Naive thymus-derived CD4-positive, alpha-beta T cell (primary cell): ENCODE data around the gene PSORS1C2. TPM values are rescaled to one million over a fixed set of nuclear protein-coding genes. Genes with fewer than 3 reads are reported as not detected.

Experiments used
- ATAC-seq: fragments of 150-1000 bp; cut with Tn5 transposase; 2 replicates; pipeline ENCODE4 v1.10.0; 2021; ENCODE audit warnings: mild to moderate bottlenecking, moderate library complexity
- CTCF ChIA-PET: fragments of 350-600 bp; sonication (Branson Sonifier 250); formaldehyde crosslinking; loops from one replicate; lab custom pipeline; 2021; ENCODE audit warnings: antibody characterized with exemption; lab: Charles Lee
- POLR2A ChIA-PET: fragments of 350-600 bp; sonication (Branson Sonifier 250); formaldehyde crosslinking; loops from one replicate; lab custom pipeline; 2021; ENCODE audit warnings: antibody characterized with exemption, inconsistent platforms; lab: Charles Lee
- DNase-seq, 9 donors: peaks; one replicate each; pipeline versions ENCODE4 v3.0.0 to v3.0.0-alpha.2; 2020 to 2022; ENCODE audit warnings: mixed read lengths in 1 of 9
- H3K27ac ChIP-seq: one replicate; pipeline ENCODE4 v1.7.0; 2013; ENCODE audit warnings: mild to moderate bottlenecking, low read depth, low read length, moderate library complexity
- H3K27me3 ChIP-seq, 2 donors: one replicate each; pipeline ENCODE4 v1.7.0; 2013; ENCODE audit warnings: low read length in 2 of 2, mild to moderate bottlenecking in 2 of 2, moderate library complexity in 2 of 2; ENCODE audit not compliant: control insufficient read depth in 2 of 2, insufficient read depth in 2 of 2
- H3K36me3 ChIP-seq, 3 experiments: 1 replicate in 2 of 3; 2 replicates in 1 of 3; pipeline ENCODE4 v1.7.0; 2013; ENCODE audit warnings: low read length in 3 of 3, mild to moderate bottlenecking in 3 of 3, moderate library complexity in 1 of 3; ENCODE audit not compliant: insufficient read depth in 3 of 3, control insufficient read depth in 2 of 3
- H3K4me1 ChIP-seq, 2 donors: one replicate each; pipeline ENCODE4 v1.7.0; 2013; ENCODE audit warnings: low read length in 2 of 2, mild to moderate bottlenecking in 2 of 2, moderate library complexity in 1 of 2; ENCODE audit not compliant: control insufficient read depth in 2 of 2, insufficient read depth in 2 of 2
- H3K4me3 ChIP-seq: 2 replicates; pipeline ENCODE4 v1.7.0; 2013; ENCODE audit warnings: mild to moderate bottlenecking, low read length
- H3K9me3 ChIP-seq, 3 experiments: 1 replicate in 2 of 3; 2 replicates in 1 of 3; pipeline ENCODE4 v1.7.0; 2013; ENCODE audit warnings: low read length in 3 of 3; ENCODE audit not compliant: control insufficient read depth in 2 of 3
- H3K27ac Mint-ChIP-seq, 9 donors: one replicate each; pipeline ENCODE4 v1.8.0; 2020 to 2022; ENCODE audit warnings: mixed read lengths in 9 of 9, mild to moderate bottlenecking in 8 of 9, moderate library complexity in 5 of 9, inconsistent platforms in 2 of 9
- H3K27me3 Mint-ChIP-seq, 5 donors: one replicate each; pipeline ENCODE4 v1.8.0; 2021 to 2022; ENCODE audit warnings: mixed read lengths in 5 of 5, mild to moderate bottlenecking in 1 of 5
- H3K36me3 Mint-ChIP-seq, 5 donors: one replicate each; pipeline ENCODE4 v1.8.0; 2020 to 2022; ENCODE audit warnings: mixed read lengths in 5 of 5, mild to moderate bottlenecking in 3 of 5, inconsistent platforms in 1 of 5
- H3K4me1 Mint-ChIP-seq, 7 donors: one replicate each; pipeline ENCODE4 v1.8.0; 2020 to 2022; ENCODE audit warnings: mixed read lengths in 7 of 7, mild to moderate bottlenecking in 3 of 7, inconsistent platforms in 1 of 7
- H3K4me3 Mint-ChIP-seq, 10 donors: one replicate each; pipeline ENCODE4 v1.8.0; 2020 to 2022; ENCODE audit warnings: mild to moderate bottlenecking in 10 of 10, mixed read lengths in 10 of 10, moderate library complexity in 6 of 10, inconsistent platforms in 2 of 10
- H3K9me3 Mint-ChIP-seq, 11 donors: one replicate each; pipeline ENCODE4 v1.8.0; 2020 to 2022; ENCODE audit warnings: mixed read lengths in 11 of 11, mild to moderate bottlenecking in 4 of 11, inconsistent platforms in 1 of 11, moderate library complexity in 1 of 11
- intact Hi-C, 2 donors: fragments of 100-400 bp; cut with micrococcal nuclease; formaldehyde crosslinking; loops; one replicate each; pipeline ENCODE4 v1.15.1; 2023
- polyA plus RNA-seq, 2 donors: library from polyadenylated mRNA; unstranded; fragments of 300-500 nt; fragmentation: Illumina TruSeq; gene quantifications; one replicate each; pipeline ENCODE4 v1.2.3, GENCODE V29; 2021
- total RNA-seq, 6 experiments: library from RNA in 5 of 6; stranded (reverse) in 5 of 6; gene quantifications; 1 replicate in 5 of 6; 2 replicates in 1 of 6; pipeline ENCODE4 v1.2.3 and lab custom pipeline; 2021 to 2026

Gene PSORS1C2
- total and polyA plus RNA-seq, 7 experiments from 2014 or later, result not detected

- Histone ChIP-seq H3K36me3 (peaks cover 0 to 5% (median 0%) of the 10 kb centered on the region in 3 experiments), H3K4me1 (peaks cover 12% of the 10 kb centered on the region in 2 donors), H3K27ac (no peak overlapping the region), H3K27me3 (no peaks in the 10 kb centered on the region), H3K4me3 (no peak overlapping the region), H3K9me3 (no peaks in the 10 kb centered on the region)
- Mint-ChIP-seq H3K27me3 (peaks cover 0 to 2% (median 0%) of the 10 kb centered on the region in 5 donors), H3K4me1 (peaks cover 9 to 55% (median 24%) of the 10 kb centered on the region in 7 donors), H3K9me3 (no peaks in the 10 kb centered on the region), H3K4me3 (no peak overlapping the region), H3K36me3 (peaks cover 0 to 10% (median 0%) of the 10 kb centered on the region in 5 donors), H3K27ac (peak overlapping the region in 1 of 9 donors; percentile 15)
- ChIA-PET POLR2A (no interaction called here), CTCF (no interaction called here)
- DNase-seq (no peak), ATAC-seq (no peak)
- intact Hi-C loops, result no loop called here
These were observed 23.7 kb upstream of the PSORS1C2 start for GRCh38 chr6:31162463-31163165.

- peaks cover 0 to 5% (median 0%) of the 10 kb centered on the region in 3 experiments for H3K36me3 ChIP-seq
- DNase-seq (no peak), ATAC-seq (no peak)
- no peaks in the 10 kb centered on the region for H3K9me3 Mint-ChIP-seq
- peak overlapping the region in 2 of 10 donors; percentile 20 to 52 for H3K4me3 Mint-ChIP-seq
- CTCF ChIA-PET, result interaction anchor here (2.7 kb wide), 1 partner anchor 205 kb away, joined by 6 read pairs; no protein-coding TSS in a partner anchor
- peaks cover 16 to 65% (median 29%) of the 10 kb centered on the region in 7 donors for H3K4me1 Mint-ChIP-seq
- H3K36me3 Mint-ChIP-seq, result peaks cover 0 to 10% (median 0%) of the 10 kb centered on the region in 5 donors
- no peaks in the 10 kb centered on the region for H3K9me3 ChIP-seq
- POLR2A ChIA-PET, result interaction anchor here (0.6 to 1.2 kb wide), 2 partner anchors 13 to 196 kb away, joined by 3 read pairs; no protein-coding TSS in a partner anchor
- H3K27ac Mint-ChIP-seq, result no peak overlapping the region
- no peak overlapping the region for H3K27ac ChIP-seq
- H3K27me3 ChIP-seq, result no peaks in the 10 kb centered on the region
- no peak overlapping the region for H3K4me3 ChIP-seq
- intact Hi-C loops, result no loop called here
- H3K4me1 ChIP-seq, result peaks cover 12 to 18% of the 10 kb centered on the region in 2 donors
- H3K27me3 Mint-ChIP-seq, result peaks cover 0 to 2% (median 0%) of the 10 kb centered on the region in 5 donors
These were observed 22.6 kb upstream of the PSORS1C2 start for GRCh38 chr6:31161216-31162126.

GRCh38 chr6:31158863-31159855 is 20.3 kb upstream of the PSORS1C2 start:
- Mint-ChIP-seq H3K36me3 (peaks cover 4 to 11% (median 8%) of the 10 kb centered on the region in 5 donors), H3K27me3 (peaks cover 0 to 2% (median 0%) of the 10 kb centered on the region in 5 donors), H3K4me3 (peak overlapping the region; percentile 82 to 97 (median 91)), H3K27ac (peak overlapping the region; percentile 62 to 96 (median 85)), H3K9me3 (no peaks in the 10 kb centered on the region), H3K4me1 (peaks cover 21 to 65% (median 29%) of the 10 kb centered on the region in 7 donors)
- no peaks in the 10 kb centered on the region for H3K27me3 ChIP-seq
- no peak for ATAC-seq
- POLR2A ChIA-PET, result interaction anchor here (0.6 to 3.9 kb wide), 7 partner anchors 10 to 284 kb away, joined by 3 to 26 read pairs (median 6); no protein-coding TSS in a partner anchor
- CTCF ChIA-PET, result interaction anchor here (0.6 to 2.7 kb wide), 3 partner anchors 33 to 584 kb away, joined by 5 to 6 read pairs (median 5); no protein-coding TSS in a partner anchor
- H3K9me3 ChIP-seq, result no peaks in the 10 kb centered on the region
- H3K27ac ChIP-seq, result peak overlapping the region; percentile 82
- intact Hi-C loops, result loop anchor here (1.0 to 5.0 kb wide), 15 partner anchors 21 to 1036 kb away; partner anchors contain the start of genes HLA-C (in 2 of the 2), MRPS18B (in 2 of the 2), PPP1R10 (in 2 of the 2) and C6orf136 (in 1 of the 2)
- H3K4me3 ChIP-seq, result peak overlapping the region; percentile 82
- H3K4me1 ChIP-seq, result peaks cover 12 to 18% of the 10 kb centered on the region in 2 donors
- DNase-seq, result peak in 4 of 9 donors; percentile 19 to 38 (median 30)
- H3K36me3 ChIP-seq, result peaks cover 0 to 13% (median 0%) of the 10 kb centered on the region in 3 experiments

- intact Hi-C loops, result loop anchor here (1.0 to 5.0 kb wide), 14 partner anchors 21 to 1036 kb away; partner anchors contain the start of genes HLA-C (in 2 of the 2), MRPS18B (in 2 of the 2), PPP1R10 (in 2 of the 2) and C6orf136 (in 1 of the 2)
- peaks cover 21 to 56% (median 29%) of the 10 kb centered on the region in 7 donors for H3K4me1 Mint-ChIP-seq
- H3K4me1 ChIP-seq, result peaks cover 12 to 18% of the 10 kb centered on the region in 2 donors
- ChIA-PET CTCF (interaction anchor here (0.6 to 2.7 kb wide), 5 partner anchors 34 to 1059 kb away, joined by 4 to 6 read pairs (median 5); no protein-coding TSS in a partner anchor), POLR2A (interaction anchor here (0.6 to 3.9 kb wide), 7 partner anchors 11 to 285 kb away, joined by 3 to 26 read pairs (median 6); no protein-coding TSS in a partner anchor)
- no peaks in the 10 kb centered on the region for H3K9me3 ChIP-seq
- H3K36me3 ChIP-seq, result peaks cover 0 to 19% (median 0%) of the 10 kb centered on the region in 3 experiments
- DNase-seq (peak; percentile 97 to 99 (median 98)), ATAC-seq (peak; percentile 96)
- peaks cover 0 to 2% (median 0%) of the 10 kb centered on the region in 5 donors for H3K27me3 Mint-ChIP-seq
- peak within 1 kb of the TSS; percentile 82 for H3K27ac ChIP-seq
- H3K9me3 Mint-ChIP-seq, result no peaks in the 10 kb centered on the region
- H3K27me3 ChIP-seq, result no peaks in the 10 kb centered on the region
- H3K27ac Mint-ChIP-seq, result peak within 1 kb of the TSS; percentile 62 to 96 (median 89)
- H3K4me3 ChIP-seq, result peak within 1 kb of the TSS; percentile 82
- peak within 1 kb of the TSS; percentile 82 to 97 (median 91) for H3K4me3 Mint-ChIP-seq
- peaks cover 4 to 11% (median 9%) of the 10 kb centered on the region in 5 donors for H3K36me3 Mint-ChIP-seq
These were observed 19.4 kb upstream of the PSORS1C2 start, which contains the start of gene TCF19 for GRCh38 chr6:31158140-31158862. Gene TCF19 (plus strand): TSS chr6:31158589. CDS start chr6:31159470, 881 bp downstream.
